HEK293 (cell line): ENCODE measurements around the gene SPDYC.

Experiments
- GLIS1 ChIP-seq: fragments of 450-650 bp; formaldehyde crosslinking; IDR thresholded peaks from 2 replicates; pipeline ENCODE4 v1.5.1; 2016; ENCODE audit warnings: missing biosample characterization, missing genetic modification characterization
- KLF1 ChIP-seq: fragments of 450-650 bp; formaldehyde crosslinking; IDR thresholded peaks from 2 replicates; pipeline ENCODE4 v1.5.1; 2016; ENCODE audit warnings: missing biosample characterization, missing genetic modification characterization
- KLF8 ChIP-seq: fragments of 450-650 bp; formaldehyde crosslinking; IDR thresholded peaks from 2 replicates; pipeline ENCODE4 v1.5.1; 2016; ENCODE audit warnings: missing biosample characterization, missing genetic modification characterization
- KLF9 ChIP-seq: fragments of 450-650 bp; formaldehyde crosslinking; IDR thresholded peaks from 2 replicates; pipeline ENCODE4 v1.5.1; 2016; ENCODE audit warnings: missing biosample characterization, missing genetic modification characterization, low read depth
- MZF1 ChIP-seq: fragments of 450-650 bp; formaldehyde crosslinking; IDR thresholded peaks from 2 replicates; pipeline ENCODE4 v1.5.1; 2017; ENCODE audit warnings: missing biosample characterization, missing genetic modification characterization, borderline replicate concordance
- PATZ1 ChIP-seq: fragments of 450-650 bp; formaldehyde crosslinking; IDR thresholded peaks from 2 replicates; pipeline ENCODE4 v1.5.1; 2016; ENCODE audit warnings: missing biosample characterization, missing genetic modification characterization
- PRDM2 ChIP-seq: fragments of 450-650 bp; formaldehyde crosslinking; IDR thresholded peaks from 2 replicates; pipeline ENCODE4 v1.5.1; 2016; ENCODE audit warnings: missing biosample characterization, missing genetic modification characterization, borderline replicate concordance
- SP2 ChIP-seq: fragments of 450-650 bp; formaldehyde crosslinking; IDR thresholded peaks from 2 replicates; pipeline ENCODE4 v1.5.1; 2016; ENCODE audit warnings: missing biosample characterization, missing genetic modification characterization
- ZBTB10 ChIP-seq: fragments of 450-650 bp; formaldehyde crosslinking; IDR thresholded peaks from 2 replicates; pipeline ENCODE4 v1.5.1; 2016; ENCODE audit warnings: missing biosample characterization, missing genetic modification characterization
- ZBTB20 ChIP-seq: fragments of 450-650 bp; formaldehyde crosslinking; IDR thresholded peaks from 2 replicates; pipeline ENCODE4 v1.5.1; 2016; ENCODE audit warnings: missing biosample characterization, missing genetic modification characterization
- ZBTB26 ChIP-seq: fragments of 450-650 bp; formaldehyde crosslinking; optimal IDR thresholded peaks from 2 replicates; pipeline ENCODE3; 2016; ENCODE audit warnings: missing biosample characterization, mild to moderate bottlenecking, missing genetic modification characterization
- ZEB2 ChIP-seq: fragments of 450-650 bp; formaldehyde crosslinking; IDR thresholded peaks from 2 replicates; pipeline ENCODE4 v1.5.1; 2016; ENCODE audit warnings: missing biosample characterization, missing genetic modification characterization
- ZFHX2 ChIP-seq: fragments of 450-650 bp; formaldehyde crosslinking; conservative IDR thresholded peaks from 2 replicates; pipeline ENCODE4 v1.5.1; 2016; ENCODE audit warnings: missing biosample characterization, missing genetic modification characterization
- ZNF133 ChIP-seq: fragments of 450-650 bp; formaldehyde crosslinking; IDR thresholded peaks from 2 replicates; pipeline ENCODE4 v1.5.1; 2016; ENCODE audit warnings: missing biosample characterization, missing genetic modification characterization
- ZNF175 ChIP-seq: fragments of 450-650 bp; formaldehyde crosslinking; IDR thresholded peaks from 2 replicates; pipeline ENCODE4 v1.5.1; 2016; ENCODE audit warnings: missing biosample characterization, missing genetic modification characterization
- ZNF223 ChIP-seq: fragments of 450-650 bp; formaldehyde crosslinking; IDR thresholded peaks from 2 replicates; pipeline ENCODE4 v1.5.1; 2016; ENCODE audit warnings: missing biosample characterization, missing genetic modification characterization
- ZNF311 ChIP-seq: fragments of 450-650 bp; formaldehyde crosslinking; IDR thresholded peaks from 2 replicates; pipeline ENCODE4 v1.5.1; 2017; ENCODE audit warnings: missing biosample characterization, missing genetic modification characterization, borderline replicate concordance
- ZNF341 ChIP-seq: fragments of 450-650 bp; formaldehyde crosslinking; IDR thresholded peaks from 2 replicates; pipeline ENCODE4; 2016; ENCODE audit warnings: low read depth, missing biosample characterization, missing genetic modification characterization
- ZNF398 ChIP-seq: fragments of 450-650 bp; formaldehyde crosslinking; IDR thresholded peaks from 2 replicates; pipeline ENCODE4 v1.5.1; 2017; ENCODE audit warnings: missing biosample characterization, missing genetic modification characterization
- ZNF423 ChIP-seq: fragments of 450-650 bp; formaldehyde crosslinking; IDR thresholded peaks from 2 replicates; pipeline ENCODE4 v1.5.1; 2016; ENCODE audit warnings: missing biosample characterization, missing genetic modification characterization
- ZNF549 ChIP-seq: fragments of 450-650 bp; IDR thresholded peaks from 2 replicates; pipeline ENCODE4 v1.5.1; 2018; ENCODE audit warnings: missing biosample characterization, missing genetic modification characterization, mild to moderate bottlenecking, inconsistent platforms, moderate library complexity
- ZNF654 ChIP-seq: fragments of 450-650 bp; formaldehyde crosslinking; IDR thresholded peaks from 2 replicates; pipeline ENCODE4 v1.5.1; 2016; ENCODE audit warnings: low read depth, missing biosample characterization, missing genetic modification characterization
- ZNF658 ChIP-seq: fragments of 450-650 bp; formaldehyde crosslinking; IDR thresholded peaks from 2 replicates; pipeline ENCODE4; 2016; ENCODE audit warnings: missing biosample characterization, missing genetic modification characterization
- ZNF76 ChIP-seq: fragments of 450-650 bp; formaldehyde crosslinking; IDR thresholded peaks from 2 replicates; pipeline ENCODE4; 2016; ENCODE audit warnings: low read depth, missing biosample characterization, missing genetic modification characterization, borderline replicate concordance

SPDYC gene

GRCh38 chr11:65180877-65181568, 11.0 kb downstream of the SPDYC start (continued):
- peak; percentile 60 for TF ChIP-seq PATZ1
- TF ChIP-seq ZBTB26 (tag by site-specific recombination) = peak; percentile 74
- TF ChIP-seq ZFHX2 (tag by site-specific recombination) = peak; percentile 40; the same call in 1 of the 2 replicates
- TF ChIP-seq ZBTB10 (tag by site-specific recombination) = peak; percentile 72; the same call in 1 of the 2 replicates
- TF ChIP-seq ZNF549 (tag by site-specific recombination) = no peak
- peak; percentile 30; the same call in 1 of the 2 replicates for TF ChIP-seq ZNF76 (tag by site-specific recombination)
- TF ChIP-seq ZNF423 (tag by site-specific recombination) = peak; percentile 76
- peak; percentile 26; the same call in 1 of the 2 replicates for TF ChIP-seq SP2 (tag by site-specific recombination)
- TF ChIP-seq ZNF341 (tag by site-specific recombination) = no peak
- TF ChIP-seq ZNF223 (tag by site-specific recombination) = 0 out of 2 replicates have a peak, but pooled peaks have one; percentile 51
- TF ChIP-seq ZNF658 = no peak
- peak; percentile 44 for TF ChIP-seq ZBTB20 (tag by site-specific recombination)
- TF ChIP-seq ZNF398 (tag by site-specific recombination) = peak; percentile 16; the same call in 1 of the 2 replicates
- TF ChIP-seq ZNF133 (tag by site-specific recombination) = no peak
- no peak for TF ChIP-seq PRDM2 (tag by site-specific recombination)
- TF ChIP-seq KLF9 (tag by site-specific recombination) = peak; percentile 55
- TF ChIP-seq KLF8 (tag by site-specific recombination) = peak; percentile 56
- no peak for TF ChIP-seq ZNF175
- no peak for TF ChIP-seq ZNF311 (tag by site-specific recombination)
- 0 out of 2 replicates have a peak, but pooled peaks have one; percentile 7 for TF ChIP-seq GLIS1 (tag by site-specific recombination)
- 0 out of 2 replicates have a peak, but pooled peaks have one; percentile 16 for TF ChIP-seq KLF1 (tag by site-specific recombination)
- TF ChIP-seq ZEB2 (tag by site-specific recombination) = peak; percentile 35; the same call in 1 of the 2 replicates
- peak; percentile 45; the same call in 1 of the 2 replicates for TF ChIP-seq MZF1 (tag by site-specific recombination)
- peak; percentile 46 for TF ChIP-seq ZNF654
